Activated naive CD4-positive, alpha-beta T cell treated with anti-CD3 and anti-CD28 coated beads, Interleukin-2, amount 50 U/mL, for 24 hours (primary cell): ENCODE measurements around the gene ARHGEF16.

ENCODE experiments used
- H3K27ac Mint-ChIP-seq: one replicate; pipeline ENCODE4 v1.8.0; 2021; ENCODE audit warnings: mild to moderate bottlenecking, mixed read lengths
- H3K27me3 Mint-ChIP-seq: one replicate; pipeline ENCODE4 v1.8.0; 2021; ENCODE audit warnings: mixed read lengths
- H3K36me3 Mint-ChIP-seq: one replicate; pipeline ENCODE4 v1.8.0; 2021; ENCODE audit warnings: mixed read lengths
- H3K4me1 Mint-ChIP-seq: one replicate; pipeline ENCODE4 v1.8.0; 2021; ENCODE audit warnings: mixed read lengths
- H3K4me3 Mint-ChIP-seq: one replicate; pipeline ENCODE4 v1.8.0; 2021; ENCODE audit warnings: mild to moderate bottlenecking, mixed read lengths
- H3K9me3 Mint-ChIP-seq: one replicate; pipeline ENCODE4 v1.8.0; 2021; ENCODE audit warnings: mixed read lengths

The ARHGEF16 gene

DNA sequence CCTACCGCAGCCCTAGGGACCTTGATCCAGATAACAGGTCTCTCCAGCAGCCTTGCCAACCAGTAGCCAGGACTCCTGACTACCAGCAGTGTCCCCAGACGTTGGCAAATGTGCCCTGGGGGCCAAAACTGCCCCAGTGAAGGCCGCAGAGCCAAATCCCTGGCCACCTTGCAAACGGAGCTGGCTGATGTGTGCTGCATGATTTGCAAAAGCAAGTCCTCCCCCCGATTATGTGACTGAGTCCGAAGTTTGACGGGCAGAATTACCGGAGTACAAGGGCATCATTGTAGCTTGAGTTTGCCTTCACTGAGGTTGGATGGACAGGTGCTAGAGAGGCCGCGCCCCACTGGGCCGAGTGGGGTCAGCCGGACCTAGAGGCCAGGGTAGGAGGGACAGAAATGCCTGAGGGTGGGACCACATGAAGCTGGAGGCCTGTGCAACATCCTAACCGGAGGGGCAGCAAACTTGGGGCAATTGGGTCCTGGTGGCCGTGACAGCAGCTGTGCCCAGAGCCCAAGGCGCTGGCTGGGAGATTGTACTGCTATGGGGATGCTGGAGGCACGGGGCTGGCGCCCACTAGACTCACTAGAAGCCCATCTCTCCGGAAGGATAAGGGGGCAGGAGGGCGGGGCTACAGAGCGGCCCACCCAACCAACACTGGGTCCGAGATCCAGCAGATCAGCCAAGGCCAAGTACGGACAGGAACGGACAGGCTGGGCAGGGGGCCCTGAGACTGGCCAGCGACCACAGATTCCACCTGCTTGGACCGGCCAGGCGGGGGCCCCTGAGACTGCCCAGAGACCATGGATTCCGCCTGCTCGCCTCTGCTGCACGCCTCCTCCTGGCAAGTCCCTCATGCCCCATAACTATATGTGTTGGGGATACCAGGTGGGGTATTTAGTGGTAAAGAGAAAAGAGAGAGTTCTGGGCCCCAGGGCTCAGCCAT lies 2.8 kb downstream of the ARHGEF16 start:
- H3K9me3 Mint-ChIP-seq = no peaks in the 10 kb centered on the region
- no peak overlapping the region for H3K27ac Mint-ChIP-seq
- no peaks in the 10 kb centered on the region for H3K4me1 Mint-ChIP-seq
- no peaks in the 10 kb centered on the region for H3K36me3 Mint-ChIP-seq
- H3K4me3 Mint-ChIP-seq = no peak overlapping the region
- H3K27me3 Mint-ChIP-seq = no peaks in the 10 kb centered on the region

- no peaks in the 10 kb centered on the region for H3K4me1 Mint-ChIP-seq
- no peak overlapping the region for H3K27ac Mint-ChIP-seq
- H3K36me3 Mint-ChIP-seq = no peaks in the 10 kb centered on the region
- H3K4me3 Mint-ChIP-seq = no peak overlapping the region
- no peaks in the 10 kb centered on the region for H3K27me3 Mint-ChIP-seq
- no peaks in the 10 kb centered on the region for H3K9me3 Mint-ChIP-seq
Measured at GRCh38 chr1:3457910-3458883, 3.7 kb downstream of the ARHGEF16 start.

DNA sequence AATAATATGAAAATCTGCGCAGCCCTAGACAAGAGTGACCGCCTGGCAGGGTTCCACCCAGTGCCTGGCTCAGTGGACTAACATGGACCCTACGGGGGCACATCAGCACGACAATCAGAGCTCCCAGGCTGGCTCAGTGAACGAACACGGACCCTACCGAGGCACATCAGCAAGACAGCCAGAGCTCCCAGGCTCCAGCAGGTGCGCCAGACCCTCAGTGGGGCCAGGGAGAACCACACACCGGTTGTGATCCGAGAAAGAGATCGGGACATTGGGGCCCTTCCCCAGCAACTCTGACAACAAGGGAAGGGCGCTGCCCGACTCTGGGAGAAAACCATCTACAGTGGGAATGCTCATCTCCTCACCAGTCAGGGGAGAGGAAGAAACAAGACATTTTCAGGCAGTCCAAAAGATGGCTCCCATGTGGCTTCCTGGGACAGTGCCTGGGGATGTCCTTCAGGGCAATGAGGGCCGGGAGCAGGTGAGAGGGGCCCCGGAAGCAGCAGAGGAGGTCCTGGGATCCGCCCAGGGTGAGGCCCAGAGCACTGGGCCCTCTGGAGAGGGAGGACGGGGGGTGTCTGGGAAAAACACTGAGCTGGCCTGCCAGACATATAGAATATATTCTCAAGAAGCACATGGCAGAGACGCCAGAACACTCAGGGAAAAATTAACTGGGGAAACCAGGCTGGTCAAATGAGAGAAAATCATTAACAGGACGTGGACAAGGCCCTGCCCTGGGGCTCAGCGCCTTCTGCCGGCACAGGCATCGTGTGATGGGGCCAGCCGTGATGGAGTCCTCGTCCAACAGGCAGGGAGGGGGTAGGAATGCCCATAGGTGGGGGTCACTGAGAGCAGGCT lies 4.8 kb downstream of the ARHGEF16 start:
- H3K9me3 Mint-ChIP-seq = no peaks in the 10 kb centered on the region
- no peaks in the 10 kb centered on the region for H3K4me1 Mint-ChIP-seq
- H3K4me3 Mint-ChIP-seq = no peak overlapping the region
- no peaks in the 10 kb centered on the region for H3K36me3 Mint-ChIP-seq
- H3K27ac Mint-ChIP-seq = no peak overlapping the region
- no peaks in the 10 kb centered on the region for H3K27me3 Mint-ChIP-seq

DNA sequence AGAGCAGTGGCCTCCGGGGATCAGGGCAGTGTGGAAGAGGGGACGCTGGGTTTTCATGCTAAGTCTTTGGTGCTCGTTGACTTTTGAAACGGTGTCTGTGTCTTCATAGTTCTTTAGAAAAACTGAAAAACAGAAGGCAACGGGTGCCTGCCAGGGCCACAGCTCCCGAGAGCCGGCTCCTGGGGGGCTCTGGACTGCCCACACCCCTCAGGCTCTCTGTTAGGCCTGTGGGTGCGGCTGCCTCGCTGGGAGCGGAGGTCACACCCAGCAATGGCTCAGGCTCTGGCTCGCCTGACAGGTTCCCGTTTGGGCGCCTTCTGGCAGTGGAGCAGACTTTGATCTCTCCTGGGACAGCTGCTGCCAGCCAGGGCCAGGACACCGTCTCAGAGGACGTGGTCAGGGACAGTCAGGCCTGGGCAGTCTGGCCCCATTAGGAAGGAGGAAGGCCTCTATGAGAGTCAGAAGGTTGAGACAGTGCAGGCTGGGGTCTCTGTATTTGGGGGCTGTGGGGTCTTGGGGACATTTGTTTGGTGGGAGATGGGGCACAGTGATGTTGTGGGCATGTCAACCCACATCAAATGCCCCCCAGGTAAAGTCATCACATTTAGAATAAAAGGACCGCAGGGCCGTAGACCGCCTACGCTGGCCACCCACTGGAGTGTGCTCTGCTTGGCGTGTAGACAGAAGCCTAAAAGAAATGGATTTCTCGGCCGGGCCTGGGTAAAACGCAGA lies 5.6 kb downstream of the ARHGEF16 start:
- no peaks in the 10 kb centered on the region for H3K36me3 Mint-ChIP-seq
- no peak overlapping the region for H3K27ac Mint-ChIP-seq
- no peak overlapping the region for H3K4me3 Mint-ChIP-seq
- H3K27me3 Mint-ChIP-seq = no peaks in the 10 kb centered on the region
- no peaks in the 10 kb centered on the region for H3K4me1 Mint-ChIP-seq
- H3K9me3 Mint-ChIP-seq = no peaks in the 10 kb centered on the region

GRCh38 chr1:3460672-3461131 lies 6.2 kb downstream of the ARHGEF16 start:
- H3K9me3 Mint-ChIP-seq = no peaks in the 10 kb centered on the region
- no peaks in the 10 kb centered on the region for H3K36me3 Mint-ChIP-seq
- no peak overlapping the region for H3K27ac Mint-ChIP-seq
- no peaks in the 10 kb centered on the region for H3K4me1 Mint-ChIP-seq
- H3K27me3 Mint-ChIP-seq = no peaks in the 10 kb centered on the region
- no peak overlapping the region for H3K4me3 Mint-ChIP-seq

DNA sequence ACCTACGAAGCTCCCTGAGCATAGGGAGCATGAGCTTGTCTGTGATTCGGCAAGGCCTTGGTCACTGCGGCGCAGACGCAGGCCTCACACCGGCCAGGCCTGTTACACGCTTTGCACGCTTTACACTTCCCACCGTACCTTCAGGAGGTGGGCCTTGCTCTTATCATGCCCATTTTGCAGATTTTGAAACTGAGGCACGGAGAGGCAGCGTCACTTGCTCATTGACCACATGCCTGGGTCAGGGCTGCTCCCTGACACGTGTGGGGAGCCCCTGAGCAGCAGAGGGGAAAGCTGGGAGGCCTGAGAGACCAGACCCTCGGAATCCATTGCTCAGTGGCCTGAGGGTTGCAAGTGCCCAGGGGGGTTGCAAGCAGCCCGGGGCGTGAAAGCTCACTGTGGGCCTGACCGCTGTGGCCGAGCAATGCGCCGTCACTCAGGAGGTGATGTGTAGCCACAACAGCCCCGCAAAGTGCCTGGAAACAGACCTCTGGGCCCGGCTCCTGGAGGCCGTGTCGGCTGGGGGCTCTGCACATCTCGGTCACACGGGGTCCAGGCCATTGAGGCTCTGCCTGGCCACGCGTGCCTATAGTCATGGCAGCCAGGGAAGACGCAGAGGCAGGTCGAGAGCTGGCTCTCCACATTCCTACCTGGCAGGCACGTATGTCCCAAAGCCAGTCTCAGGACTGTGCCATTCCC lies 6.9 kb downstream of the ARHGEF16 start:
- H3K9me3 Mint-ChIP-seq = no peaks in the 10 kb centered on the region
- H3K27me3 Mint-ChIP-seq = no peaks in the 10 kb centered on the region
- no peak overlapping the region for H3K27ac Mint-ChIP-seq
- H3K4me3 Mint-ChIP-seq = no peak overlapping the region
- H3K4me1 Mint-ChIP-seq = no peaks in the 10 kb centered on the region
- H3K36me3 Mint-ChIP-seq = no peaks in the 10 kb centered on the region

GRCh38 chr1:3461934-3462275 lies 7.4 kb downstream of the ARHGEF16 start:
- Mint-ChIP-seq H3K4me1 (no peaks in the 10 kb centered on the region), H3K36me3 (no peaks in the 10 kb centered on the region), H3K9me3 (no peaks in the 10 kb centered on the region), H3K4me3 (no peak overlapping the region), H3K27me3 (no peaks in the 10 kb centered on the region), H3K27ac (no peak overlapping the region)

GRCh38 chr1:3462356-3463012 lies 8.0 kb downstream of the ARHGEF16 start:
- H3K9me3 Mint-ChIP-seq = no peaks in the 10 kb centered on the region
- H3K27ac Mint-ChIP-seq = no peak overlapping the region
- H3K4me1 Mint-ChIP-seq = no peaks in the 10 kb centered on the region
- H3K4me3 Mint-ChIP-seq = no peak overlapping the region
- no peaks in the 10 kb centered on the region for H3K27me3 Mint-ChIP-seq
- no peaks in the 10 kb centered on the region for H3K36me3 Mint-ChIP-seq

DNA sequence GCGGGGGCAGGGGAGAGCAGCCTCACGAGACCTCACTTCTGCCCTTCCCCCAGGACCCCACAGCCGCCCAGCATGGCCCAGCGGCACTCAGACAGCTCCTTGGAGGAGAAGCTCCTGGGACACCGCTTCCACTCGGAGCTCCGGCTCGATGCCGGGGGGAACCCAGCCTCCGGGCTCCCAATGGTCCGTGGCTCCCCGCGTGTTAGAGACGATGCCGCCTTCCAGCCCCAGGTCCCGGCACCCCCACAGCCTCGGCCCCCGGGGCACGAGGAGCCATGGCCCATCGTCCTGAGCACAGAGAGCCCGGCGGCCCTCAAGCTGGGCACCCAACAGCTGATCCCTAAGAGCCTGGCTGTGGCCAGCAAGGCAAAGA lies 8.5 kb downstream of the ARHGEF16 start:
- no peak overlapping the region for H3K27ac Mint-ChIP-seq
- no peaks in the 10 kb centered on the region for H3K27me3 Mint-ChIP-seq
- H3K9me3 Mint-ChIP-seq = no peaks in the 10 kb centered on the region
- H3K4me3 Mint-ChIP-seq = no peak overlapping the region
- no peaks in the 10 kb centered on the region for H3K36me3 Mint-ChIP-seq
- no peaks in the 10 kb centered on the region for H3K4me1 Mint-ChIP-seq

DNA sequence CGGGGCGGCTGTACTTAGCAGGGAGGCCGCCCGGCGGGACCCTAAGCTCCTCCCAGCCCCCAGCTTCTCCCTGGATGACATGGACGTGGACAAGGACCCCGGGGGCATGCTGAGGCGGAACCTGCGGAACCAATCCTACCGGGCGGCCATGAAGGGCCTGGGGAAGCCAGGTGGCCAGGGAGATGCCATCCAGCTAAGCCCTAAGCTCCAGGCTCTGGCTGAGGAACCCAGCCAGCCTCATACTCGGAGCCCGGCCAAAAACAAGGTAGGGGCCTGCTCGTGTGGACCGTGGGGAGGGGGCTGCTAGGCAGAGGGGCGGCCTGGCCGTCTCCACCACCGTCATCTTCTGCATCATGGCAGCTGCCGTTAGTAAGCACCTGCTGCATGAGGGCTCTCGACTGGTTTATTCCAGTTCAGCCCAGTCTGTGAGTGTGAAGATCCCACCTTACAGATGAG lies 9.0 kb downstream of the ARHGEF16 start:
- no peak overlapping the region for H3K27ac Mint-ChIP-seq
- no peaks in the 10 kb centered on the region for H3K36me3 Mint-ChIP-seq
- no peaks in the 10 kb centered on the region for H3K27me3 Mint-ChIP-seq
- no peak overlapping the region for H3K4me3 Mint-ChIP-seq
- H3K4me1 Mint-ChIP-seq = no peaks in the 10 kb centered on the region
- no peaks in the 10 kb centered on the region for H3K9me3 Mint-ChIP-seq

DNA sequence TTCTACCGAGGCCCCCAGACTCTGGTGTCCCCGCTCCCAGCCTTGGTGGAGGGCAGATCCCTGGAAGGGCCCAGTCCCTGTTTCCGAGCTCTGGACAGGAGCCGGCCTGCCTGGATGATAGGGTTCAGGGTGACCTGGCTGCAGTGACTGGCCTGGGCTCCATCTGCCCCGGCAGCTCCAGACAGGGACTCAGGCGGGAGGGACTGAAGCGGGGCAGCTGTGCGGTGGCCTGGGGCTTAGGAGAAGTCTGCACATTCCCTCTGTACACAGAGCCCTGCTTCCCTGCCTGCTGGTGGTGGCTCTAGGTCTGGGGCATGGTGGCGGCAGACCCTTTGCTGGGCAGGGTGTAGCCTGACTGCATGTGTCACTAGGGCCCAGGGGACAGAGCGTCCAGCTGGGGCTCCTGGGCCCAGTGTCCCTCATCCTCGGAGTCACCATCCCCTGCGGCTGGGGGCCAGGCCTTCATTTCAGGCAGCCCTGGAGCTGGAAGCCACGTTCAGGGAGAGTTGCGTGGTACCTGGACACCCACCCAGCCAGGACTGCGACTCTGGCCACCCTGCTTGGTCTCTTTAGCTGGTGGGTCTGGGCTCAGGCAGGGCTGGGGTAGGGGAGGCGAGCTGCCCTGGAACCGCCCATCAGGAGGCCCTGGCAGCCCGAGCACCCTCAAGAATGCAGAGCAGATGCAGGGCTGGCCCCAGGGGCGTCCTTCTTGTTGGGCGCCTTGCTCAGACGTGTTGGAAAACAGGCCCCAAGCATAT lies 9.6 kb downstream of the ARHGEF16 start:
- H3K36me3 Mint-ChIP-seq = no peaks in the 10 kb centered on the region
- no peak overlapping the region for H3K4me3 Mint-ChIP-seq
- H3K27me3 Mint-ChIP-seq = no peaks in the 10 kb centered on the region
- no peaks in the 10 kb centered on the region for H3K9me3 Mint-ChIP-seq
- H3K27ac Mint-ChIP-seq = no peak overlapping the region
- H3K4me1 Mint-ChIP-seq = no peaks in the 10 kb centered on the region

DNA sequence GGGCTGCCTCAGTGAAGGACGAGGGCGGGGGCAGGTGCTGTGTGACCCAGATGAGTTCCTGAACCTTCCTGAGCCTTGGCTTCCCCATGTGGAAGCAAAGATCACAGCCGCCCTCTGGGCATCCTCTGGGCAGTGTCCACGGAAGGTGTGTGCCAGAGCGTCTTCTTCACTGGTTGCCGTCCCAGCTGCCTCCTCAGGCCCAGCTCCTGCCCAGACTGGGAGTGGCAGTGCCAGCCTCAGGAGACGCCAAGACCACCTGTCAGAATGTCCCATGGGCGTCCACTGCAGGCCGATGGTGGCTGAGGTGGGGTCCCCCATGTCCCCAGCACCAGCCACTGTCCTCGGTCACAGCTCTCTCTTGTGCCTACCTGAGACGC lies 10.2 kb downstream of the ARHGEF16 start:
- no peaks in the 10 kb centered on the region for H3K4me1 Mint-ChIP-seq
- no peak overlapping the region for H3K27ac Mint-ChIP-seq
- no peaks in the 10 kb centered on the region for H3K36me3 Mint-ChIP-seq
- no peak overlapping the region for H3K4me3 Mint-ChIP-seq
- H3K9me3 Mint-ChIP-seq = no peaks in the 10 kb centered on the region
- H3K27me3 Mint-ChIP-seq = no peaks in the 10 kb centered on the region
